Right kidney (tissue), 1 donor: ENCODE measurements around the gene LIME1.
"Not testable (repeated sequence)": the region's sequence is repeated elsewhere in the genome, so short reads cannot be mapped to it uniquely, and the experiment has no call there.

Experiments
- DNase-seq: peaks from one replicate; pipeline ENCODE4 v3.0.0-alpha.2; 2016

LIME1 gene

DNA sequence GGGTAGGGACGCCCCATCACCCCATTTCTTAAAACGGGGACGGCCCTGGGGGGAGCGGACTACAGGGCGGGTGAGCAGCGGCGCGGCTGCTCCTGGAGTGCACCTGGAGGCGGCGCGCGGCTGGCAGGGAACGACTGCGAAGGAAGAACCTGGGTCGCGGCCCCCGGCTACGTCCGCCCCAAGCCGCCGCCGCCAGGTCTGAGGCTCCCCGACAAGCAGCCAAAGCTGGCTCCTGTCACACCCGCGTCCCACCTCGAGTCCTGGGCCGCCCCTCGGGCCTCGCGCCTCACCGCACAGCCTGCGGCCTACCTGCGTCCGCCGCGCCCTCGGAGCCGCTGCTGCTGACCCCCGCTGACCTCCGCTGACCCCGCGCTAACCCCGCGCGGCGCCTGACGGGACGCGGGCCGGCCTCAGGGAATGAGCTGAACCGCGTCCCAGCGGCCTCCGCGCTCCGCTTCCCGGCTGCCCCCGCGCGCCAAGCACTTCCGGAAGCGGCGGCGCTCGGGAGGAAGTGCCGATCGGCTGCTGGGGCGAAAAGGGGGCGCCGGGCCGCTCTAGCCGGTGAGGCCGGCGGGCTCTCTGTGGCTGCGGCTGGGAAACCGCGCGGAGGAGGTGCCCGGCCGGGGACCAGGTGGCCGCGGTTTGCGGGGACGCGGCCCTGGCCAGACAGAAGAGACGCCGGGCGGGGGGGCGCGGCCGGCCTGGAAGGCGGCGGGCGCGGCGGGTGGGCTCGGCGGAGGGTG lies 28.7 kb upstream of the LIME1 start, which contains the start of the genes ARFRP1 and ZGPAT:
TSS of gene ARFRP1 (minus strand) at position 419 of the 743 bp plus-strand sequence. CDS start 885 bp downstream, outside the sequence.
TSS of gene ZGPAT (plus strand) at position 482 of the 743 bp plus-strand sequence. CDS start 542 bp downstream, outside the sequence.
- DNase-seq: peak; percentile 89

GRCh38 chr20:63708301-63709148 lies 27.9 kb upstream of the LIME1 start:
- peak; percentile 41 for DNase-seq

DNA sequence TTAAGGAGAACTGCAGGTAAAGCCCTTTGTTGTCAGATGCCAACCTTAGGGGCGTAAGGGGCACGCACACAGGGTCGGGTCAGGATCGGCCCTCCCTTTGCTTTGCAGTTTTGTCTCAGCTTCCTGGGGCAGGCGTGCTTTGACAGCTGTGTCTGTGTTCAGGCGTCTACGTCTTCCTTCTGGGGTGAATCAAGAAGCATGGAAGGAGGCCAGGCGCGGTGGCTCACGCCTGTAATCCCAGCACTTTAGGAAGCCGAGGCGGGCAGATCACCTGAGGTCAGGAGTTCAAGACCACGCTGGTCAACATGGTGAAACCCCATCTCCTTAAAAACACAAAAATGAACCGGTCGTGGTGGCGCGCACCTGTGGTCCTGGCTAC lies 27.3 kb upstream of the LIME1 start:
- DNase-seq: no peak

DNA sequence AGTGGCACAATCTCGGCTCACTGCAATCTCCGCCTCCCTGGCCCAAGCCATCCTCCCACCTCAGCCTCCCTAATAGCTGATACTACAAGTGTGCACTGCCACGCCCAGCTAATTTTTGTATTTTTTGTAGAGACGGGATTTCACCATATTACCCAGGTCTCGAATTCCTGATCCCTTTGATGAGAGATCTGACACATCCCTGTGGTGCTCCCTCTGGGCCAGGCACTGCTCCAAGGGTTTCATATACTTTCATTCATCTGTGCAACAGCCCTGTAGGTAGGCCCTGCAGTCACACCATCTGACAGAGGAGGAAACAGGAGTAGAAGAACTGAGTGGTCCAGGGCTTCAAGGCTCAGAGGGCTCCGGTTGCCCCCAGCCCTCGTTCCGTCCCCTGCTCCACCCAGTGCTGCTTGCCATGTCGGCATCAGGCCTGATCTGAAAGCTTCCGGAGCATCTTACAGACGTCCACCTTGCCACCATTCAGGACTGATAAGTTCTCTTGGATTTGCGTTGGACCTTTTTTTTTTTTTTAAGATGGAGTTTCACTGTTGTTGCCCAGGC lies 25.3 kb upstream of the LIME1 start:
- no peak for DNase-seq

- DNase-seq: no peak
Observed at GRCh38 chr20:63712191-63712590, 24.3 kb upstream of the LIME1 start.

DNA sequence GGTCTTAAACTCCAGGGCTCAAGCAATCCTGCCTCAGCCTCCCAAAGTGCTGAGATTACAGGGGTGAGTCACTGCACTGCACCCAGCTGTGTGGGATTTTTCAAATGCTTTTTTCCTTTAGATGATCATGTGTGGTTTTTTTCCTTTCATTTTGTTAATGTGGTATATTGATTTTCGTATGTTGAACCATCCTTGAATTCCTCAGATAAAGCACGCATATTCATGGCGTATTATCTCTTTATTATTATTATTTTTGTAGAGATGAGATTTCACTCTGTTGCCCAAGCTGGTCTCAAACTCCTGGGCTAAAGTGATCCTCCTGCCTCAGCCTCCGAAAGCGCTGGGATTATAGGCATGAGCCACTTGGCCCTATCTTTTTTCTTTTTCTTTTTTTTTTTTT lies 21.6 kb upstream of the LIME1 start:
- no peak for DNase-seq

- no peak for DNase-seq
Observed at GRCh38 chr20:63718996-63719395, 17.5 kb upstream of the LIME1 start.

DNA sequence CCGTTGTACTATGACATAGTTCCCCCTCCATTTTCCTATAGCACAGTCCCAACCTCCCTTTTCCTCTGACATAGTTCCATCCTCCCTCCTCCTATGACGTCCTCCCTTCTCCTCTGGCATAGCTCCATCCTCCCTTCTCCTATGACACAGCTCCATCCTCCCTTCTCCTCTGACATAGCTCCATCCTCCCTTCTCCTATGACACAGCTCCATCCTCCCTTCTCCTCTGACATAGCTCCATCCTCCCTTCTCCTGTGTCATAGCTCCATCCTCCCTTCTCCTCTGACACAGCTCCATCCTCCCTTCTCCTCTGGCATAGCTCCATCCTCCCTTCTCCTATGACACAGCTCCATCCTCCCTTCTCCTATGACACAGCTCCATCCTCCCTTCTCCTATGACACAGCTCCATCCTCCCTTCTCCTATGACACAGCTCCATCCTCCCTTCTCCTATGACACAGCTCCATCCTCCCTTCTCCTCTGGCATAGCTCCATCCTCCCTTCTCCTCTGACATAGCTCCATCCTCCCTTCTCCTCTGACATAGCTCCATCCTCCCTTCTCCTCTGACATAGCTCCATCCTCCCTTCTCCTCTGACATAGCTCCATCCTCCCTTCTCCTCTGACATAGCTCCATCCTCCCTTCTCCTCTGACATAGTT lies 13.4 kb upstream of the LIME1 start:
- not testable (repeated sequence) for DNase-seq

GRCh38 chr20:63730189-63730733 lies 6.2 kb upstream of the LIME1 start:
- not testable (repeated sequence) for DNase-seq

- no peak for DNase-seq
Observed at GRCh38 chr20:63731410-63731809, 5.1 kb upstream of the LIME1 start.

DNA sequence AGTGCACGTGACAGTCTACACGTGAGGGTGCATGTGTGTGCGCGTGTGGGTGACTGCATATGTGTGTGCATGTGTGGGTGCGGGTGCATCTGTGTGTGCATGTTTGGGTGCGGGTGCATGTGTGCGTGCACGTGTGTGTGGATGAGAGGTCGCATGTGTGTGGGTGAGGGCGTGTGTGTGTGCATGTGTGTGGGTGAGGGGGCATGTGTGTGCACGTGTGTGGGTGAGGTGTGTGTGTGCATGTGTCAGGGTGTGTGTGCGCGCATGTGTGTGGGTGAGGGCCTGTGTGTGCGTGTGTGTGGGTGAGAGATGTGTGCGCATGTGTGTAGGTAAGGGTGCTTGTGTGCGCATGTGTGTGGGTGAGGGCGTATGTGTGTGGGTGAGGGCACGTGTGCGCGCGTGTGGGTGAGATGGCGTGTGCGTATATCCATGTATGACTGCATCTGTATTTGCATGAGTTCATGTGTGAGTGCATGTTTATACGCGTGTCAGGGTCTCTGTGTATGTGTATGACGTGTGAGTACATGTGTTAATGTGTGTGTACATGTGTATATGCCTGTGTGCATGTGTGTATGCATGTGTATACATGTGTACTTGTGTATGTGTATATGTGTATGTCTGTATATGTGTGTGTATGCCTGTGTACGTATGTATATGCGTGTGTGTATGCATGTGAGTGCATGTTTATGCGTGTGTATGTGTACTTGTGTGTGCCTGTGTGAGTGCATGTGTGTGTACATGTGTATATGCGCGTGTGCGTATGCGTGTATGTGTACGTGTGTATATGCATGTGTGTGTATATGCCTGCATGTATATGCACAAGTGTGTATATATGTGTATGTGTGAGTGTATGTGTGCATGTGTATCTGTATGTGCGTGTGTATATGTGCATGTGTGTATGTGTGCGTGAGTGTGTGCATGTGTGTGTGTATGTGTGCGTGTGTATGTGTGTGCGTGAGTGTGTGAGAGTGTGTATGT lies 4.1 kb upstream of the LIME1 start:
- DNase-seq: no peak

- no peak for DNase-seq
Observed at GRCh38 chr20:63733117-63733516, 3.3 kb upstream of the LIME1 start.

DNA sequence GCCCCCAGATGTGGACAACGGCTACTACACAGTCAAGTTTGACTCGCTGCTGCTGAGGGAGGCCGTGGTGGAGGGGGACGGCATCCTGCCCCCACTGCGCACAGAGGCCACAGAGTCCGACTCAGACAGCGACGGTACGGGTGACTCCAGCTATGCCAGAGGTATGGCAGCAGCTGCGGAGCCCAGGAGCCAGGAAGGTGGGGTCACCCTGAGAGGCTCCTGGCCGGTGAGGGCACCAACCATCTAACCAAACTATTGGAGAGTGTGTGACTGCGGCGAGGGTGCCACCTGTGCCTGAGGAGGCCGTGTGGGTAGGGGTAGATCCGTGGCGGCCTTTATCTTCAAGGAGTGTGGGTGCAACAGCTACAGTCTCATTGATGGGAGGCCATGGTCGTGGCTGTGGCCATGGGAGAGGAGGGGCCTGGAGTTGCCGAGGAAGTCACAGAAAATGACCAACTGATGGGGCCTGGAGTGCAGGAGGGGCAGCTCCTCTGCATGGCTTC lies 2.8 kb upstream of the LIME1 start:
- DNase-seq: no peak

DNA sequence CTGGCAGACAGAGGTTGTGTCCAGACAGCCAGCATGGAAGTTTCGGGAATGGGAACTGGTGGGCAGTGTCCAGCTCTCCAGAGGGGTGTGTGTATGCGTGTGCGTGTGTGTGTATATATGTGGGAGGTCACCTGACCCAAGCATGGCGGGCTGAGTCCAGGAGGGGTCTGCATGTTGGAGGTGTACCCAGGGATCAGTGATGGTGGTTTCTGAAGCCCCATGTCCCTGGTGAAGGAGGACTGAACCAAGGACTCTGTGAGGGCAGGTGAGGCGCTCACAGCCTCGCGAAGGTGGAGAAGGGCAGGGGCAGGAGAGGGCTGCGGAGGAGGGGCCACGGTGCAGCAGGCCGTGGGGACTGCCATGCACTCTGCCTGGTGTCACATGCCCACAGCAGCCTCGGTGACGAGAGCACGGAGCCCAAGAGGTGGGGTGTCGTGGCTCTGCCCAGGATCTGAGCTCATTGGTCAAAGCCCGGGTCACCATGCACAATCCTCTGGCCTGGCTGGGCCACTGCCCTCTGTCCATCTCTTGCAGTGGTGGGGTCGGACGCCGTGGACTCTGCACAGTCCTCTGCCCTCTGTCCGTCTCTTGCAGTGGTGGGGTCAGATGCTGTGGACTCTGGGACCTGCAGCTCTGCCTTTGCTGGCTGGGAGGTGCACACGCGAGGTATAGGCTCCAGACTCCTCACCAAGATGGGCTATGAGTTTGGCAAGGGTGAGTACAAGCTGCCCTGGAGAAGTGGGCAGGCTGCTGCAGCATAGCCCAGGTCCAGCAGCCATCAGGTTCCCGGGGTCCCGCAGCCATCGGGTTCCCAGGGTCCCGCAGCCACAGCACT lies 2.1 kb upstream of the LIME1 start:
- no peak for DNase-seq

DNA sequence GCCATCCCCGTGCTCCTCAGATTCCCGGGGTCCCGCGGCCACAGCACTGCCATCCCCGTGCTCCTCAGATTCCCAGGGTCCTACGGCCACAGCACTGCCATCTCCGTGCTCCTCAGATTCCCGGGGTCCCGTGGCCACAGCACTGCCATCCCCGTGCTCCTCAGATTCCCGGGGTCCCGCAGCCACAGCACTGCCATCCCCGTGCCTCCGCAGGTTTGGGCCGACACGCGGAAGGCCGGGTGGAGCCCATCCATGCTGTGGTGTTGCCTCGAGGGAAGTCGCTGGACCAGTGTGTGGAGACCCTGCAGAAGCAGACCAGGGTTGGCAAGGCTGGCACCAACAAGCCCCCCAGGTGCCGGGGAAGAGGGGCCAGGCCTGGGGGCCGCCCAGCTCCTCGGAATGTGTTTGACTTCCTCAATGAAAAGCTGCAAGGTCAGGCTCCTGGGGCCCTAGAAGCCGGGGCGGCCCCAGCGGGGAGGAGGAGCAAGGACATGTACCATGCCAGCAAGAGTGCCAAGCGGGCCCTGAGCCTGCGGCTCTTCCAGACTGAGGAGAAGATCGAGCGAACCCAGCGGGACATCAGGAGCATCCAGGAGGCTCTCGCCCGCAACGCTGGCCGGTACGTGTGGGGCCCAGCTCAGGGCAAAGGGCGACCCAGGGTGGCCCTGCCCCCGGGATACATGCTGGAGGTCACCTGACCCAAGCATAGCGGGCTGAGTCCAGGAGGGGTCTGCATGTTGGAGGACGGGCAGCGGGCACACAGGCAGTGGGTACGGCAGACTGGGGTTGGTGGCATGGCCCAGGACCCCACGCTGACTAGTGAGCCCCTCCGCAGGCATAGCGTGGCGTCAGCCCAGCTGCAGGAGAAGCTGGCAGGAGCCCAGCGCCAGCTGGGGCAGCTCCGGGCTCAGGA lies 1.3 kb upstream of the LIME1 start:
- no peak for DNase-seq

DNA sequence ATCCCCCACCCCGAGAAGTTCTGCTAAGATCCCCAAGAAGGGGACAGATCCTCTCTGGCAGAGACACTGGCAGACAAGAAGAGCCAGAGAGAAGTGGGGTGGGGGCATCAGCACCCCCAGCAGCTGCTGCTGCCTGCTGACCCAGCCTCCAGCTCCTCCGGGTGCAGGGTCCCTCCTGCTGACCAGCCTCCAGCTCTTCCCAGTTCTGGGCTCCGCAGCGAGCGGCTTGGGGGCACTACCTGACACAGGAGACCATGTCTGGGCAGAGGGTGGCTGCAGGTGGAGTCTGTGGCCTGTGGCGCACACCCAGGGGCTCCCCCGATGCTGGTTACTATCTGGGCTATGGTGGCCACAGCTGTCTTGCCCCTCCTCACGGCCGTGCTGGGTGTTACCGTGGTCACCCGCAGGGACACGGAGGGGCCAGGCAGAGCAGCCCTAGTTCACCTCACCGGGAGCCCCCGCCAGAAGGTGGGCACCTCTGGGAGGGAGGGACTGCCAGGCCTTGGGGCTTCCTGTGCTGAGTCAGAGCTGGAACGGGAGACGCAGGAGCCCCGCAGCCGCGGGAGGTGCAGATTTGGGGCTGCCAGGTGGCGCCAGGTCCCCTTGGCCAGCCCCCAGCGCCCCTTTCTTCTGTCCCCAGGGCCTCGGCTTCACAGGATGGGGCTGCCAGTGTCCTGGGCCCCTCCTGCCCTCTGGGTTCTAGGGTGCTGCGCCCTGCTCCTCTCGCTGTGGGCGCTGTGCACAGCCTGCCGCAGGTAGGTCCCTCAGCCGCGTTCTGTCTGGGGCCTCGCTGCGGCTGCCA lies 630 bp downstream of the LIME1 start:
- DNase-seq: peak; percentile 51

DNA sequence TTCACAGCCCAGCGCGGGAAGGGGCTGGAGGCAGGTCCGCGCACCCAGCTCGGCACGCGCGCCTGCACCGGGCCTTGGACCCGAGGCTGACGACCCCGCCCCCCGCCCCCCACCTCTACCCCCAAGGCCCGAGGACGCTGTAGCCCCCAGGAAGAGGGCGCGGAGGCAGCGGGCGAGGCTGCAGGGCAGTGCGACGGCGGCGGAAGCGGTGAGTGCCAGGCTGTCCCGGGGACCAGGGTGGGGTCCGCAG lies 1.2 kb downstream of the LIME1 start:
- DNase-seq: no peak
